MM.1S (cell line): ENCODE data around the gene E2F6.

Experiments
- DNase-seq: peaks from one replicate; pipeline ENCODE4 v3.0.0-alpha.2; 2015
- H2AFZ ChIP-seq: fragments of 300-600 bp; sonication (generic); 2 replicates; pipeline ENCODE4 v1.6.0; 2016; ENCODE audit warnings: antibody characterized with exemption, low read length
- H3F3A ChIP-seq: fragments of 300-600 bp; sonication (generic); 2 replicates; pipeline ENCODE4 v1.6.1; 2016; ENCODE audit warnings: mild to moderate bottlenecking, antibody characterized with exemption, low read length, moderate library complexity, mixed read lengths; ENCODE audit not compliant: insufficient read depth
- H3K27ac ChIP-seq: fragments of 300-600 bp; sonication (generic); 2 replicates; pipeline ENCODE4 v1.5.1; 2016; ENCODE audit warnings: mild to moderate bottlenecking, low read length
- H3K27me3 ChIP-seq: fragments of 300-600 bp; sonication (generic); replicated peaks from 2 replicates; pipeline ENCODE4 v1.6.0; 2016; ENCODE audit warnings: low read length; ENCODE audit not compliant: insufficient read depth
- H3K36me3 ChIP-seq: fragments of 300-600 bp; sonication (generic); replicated peaks from 2 replicates; pipeline ENCODE4 v1.6.1; 2016; ENCODE audit warnings: mild to moderate bottlenecking, low read length, mixed read lengths; ENCODE audit not compliant: insufficient read depth
- H3K4me1 ChIP-seq: fragments of 300-600 bp; sonication (generic); 2 replicates; pipeline ENCODE4 v1.6.1; 2016; ENCODE audit warnings: low read length, mixed read lengths
- H3K4me2 ChIP-seq: fragments of 300-600 bp; sonication (generic); 2 replicates; pipeline ENCODE4 v1.6.0; 2016; ENCODE audit warnings: low read depth, low read length
- H3K4me3 ChIP-seq: fragments of 300-600 bp; sonication (generic); 2 replicates; pipeline ENCODE4 v1.5.1; 2016; ENCODE audit warnings: low read length, mixed read lengths
- H3K79me2 ChIP-seq: fragments of 300-600 bp; sonication (generic); 2 replicates; pipeline ENCODE4 v1.6.1; 2016; ENCODE audit warnings: mixed run types, low read length, mixed read lengths
- H3K9ac ChIP-seq: fragments of 300-600 bp; sonication (generic); 2 replicates; pipeline ENCODE4 v1.6.1; 2016; ENCODE audit warnings: low read length, mixed read lengths
- H3K9me2 ChIP-seq: fragments of 300-600 bp; sonication (generic); replicated peaks from 2 replicates; pipeline ENCODE4 v1.6.1; 2016; ENCODE audit warnings: mild to moderate bottlenecking, low read length, mixed read lengths; ENCODE audit not compliant: insufficient read depth
- H3K9me3 ChIP-seq: fragments of 300-600 bp; sonication (generic); replicated peaks from 2 replicates; pipeline ENCODE4 v1.6.1; 2016; ENCODE audit warnings: mild to moderate bottlenecking, low read length, mixed read lengths; ENCODE audit not compliant: insufficient read depth
- H4K20me1 ChIP-seq: fragments of 300-600 bp; sonication (generic); 2 replicates; pipeline ENCODE4 v1.6.1; 2016; ENCODE audit warnings: mild to moderate bottlenecking, low read length, moderate library complexity, mixed read lengths; ENCODE audit not compliant: insufficient read depth
- CTCF ChIP-seq: fragments of 300-600 bp; sonication (generic); IDR thresholded peaks from 2 replicates; pipeline ENCODE4 v1.5.1; 2016; ENCODE audit warnings: antibody characterized with exemption, low read length, mixed read lengths
- EZH2 ChIP-seq: fragments of 300-600 bp; sonication (generic); optimal IDR thresholded peaks from 2 replicates; pipeline ENCODE3; 2017; ENCODE audit warnings: low read depth, mild to moderate bottlenecking, antibody characterized with exemption, low read length, mixed read lengths
- EZH2phosphoT487 ChIP-seq: fragments of 300-600 bp; sonication (generic); IDR thresholded peaks from 2 replicates; pipeline ENCODE4 v1.6.1; 2018; ENCODE audit warnings: antibody characterized with exemption, low read length

E2F6 gene

GRCh38 chr2:11477994-11478393, 12.0 kb upstream of the E2F6 start:
- Histone ChIP-seq H3K79me2 (no peaks in the 10 kb centered on the region), H3K9me2 (no peaks in the 10 kb centered on the region), H3K27ac (no peak overlapping the region), H3K4me2 (no peak overlapping the region), H3F3A (no peaks in the 10 kb centered on the region), H2AFZ (no peak overlapping the region), H3K9me3 (no peaks in the 10 kb centered on the region), H3K4me3 (no peak overlapping the region), H3K36me3 (no peaks in the 10 kb centered on the region), H4K20me1 (no peaks in the 10 kb centered on the region), H3K4me1 (peaks cover 11% of the 10 kb centered on the region; the same call in 1 of the 2 replicates), H3K27me3 (no peaks in the 10 kb centered on the region), H3K9ac (no peak overlapping the region)
- TF ChIP-seq CTCF (peak; percentile 93), EZH2 (no peak), EZH2phosphoT487 (no peak)
- DNase-seq: peak; percentile 90

GRCh38 chr2:11473659-11474433, 7.9 kb upstream of the E2F6 start:
- Histone ChIP-seq H3K4me1 (peaks cover 8% of the 10 kb centered on the region; the same call in 1 of the 2 replicates), H3K4me2 (no peak overlapping the region), H3K9ac (no peak overlapping the region), H3K4me3 (no peak overlapping the region), H3K9me2 (no peaks in the 10 kb centered on the region), H3K27me3 (no peaks in the 10 kb centered on the region), H3F3A (no peaks in the 10 kb centered on the region), H2AFZ (no peak overlapping the region), H3K36me3 (no peaks in the 10 kb centered on the region), H4K20me1 (no peaks in the 10 kb centered on the region), H3K27ac (no peak overlapping the region), H3K79me2 (no peaks in the 10 kb centered on the region), H3K9me3 (no peaks in the 10 kb centered on the region)
- DNase-seq: no peak
- TF ChIP-seq CTCF: no peak

- Histone ChIP-seq H3K4me2 (no peak overlapping the region), H3K27me3 (no peaks in the 10 kb centered on the region), H3K4me3 (no peak overlapping the region), H3K79me2 (peaks cover 29% of the 10 kb centered on the region), H2AFZ (no peak overlapping the region), H3F3A (no peaks in the 10 kb centered on the region), H3K9me3 (no peaks in the 10 kb centered on the region), H4K20me1 (no peaks in the 10 kb centered on the region), H3K27ac (no peak overlapping the region), H3K36me3 (no peaks in the 10 kb centered on the region), H3K4me1 (no peaks in the 10 kb centered on the region; the same call in 1 of the 2 replicates), H3K9ac (no peak overlapping the region), H3K9me2 (no peaks in the 10 kb centered on the region)
- TF ChIP-seq EZH2phosphoT487 (no peak), CTCF (no peak), EZH2 (no peak)
- no peak for DNase-seq
These were observed 1.8 kb upstream of the E2F6 start for GRCh38 chr2:11467749-11468148.
